Endodermal cell (in vitro differentiated cells): ENCODE data around the gene CALM3. TPM values are rescaled to one million over a fixed set of nuclear protein-coding genes. Genes with fewer than 3 reads are reported as not detected.

ENCODE experiments used
- DNase-seq: peaks from one replicate; pipeline ENCODE4 v3.0.0-alpha.2; 2017
- H3K27ac ChIP-seq: 2 replicates; pipeline ENCODE4 v1.5.1; 2013; ENCODE audit warnings: mild to moderate bottlenecking, low read depth, low read length, moderate library complexity
- H3K27me3 ChIP-seq: 2 replicates; pipeline ENCODE4 v1.6.1; 2013; ENCODE audit warnings: mild to moderate bottlenecking, low read length, moderate library complexity; ENCODE audit not compliant: insufficient read depth, control insufficient read depth, poor library complexity, severe bottlenecking
- H3K36me3 ChIP-seq: 2 replicates; pipeline ENCODE4 v1.7.0; 2013; ENCODE audit warnings: mild to moderate bottlenecking, low read length, moderate library complexity; ENCODE audit not compliant: control insufficient read depth, insufficient read depth
- H3K4me1 ChIP-seq: one replicate; pipeline ENCODE4 v1.7.0; 2013; ENCODE audit warnings: low read length; ENCODE audit not compliant: control insufficient read depth, insufficient read depth
- H3K4me3 ChIP-seq: 2 replicates; pipeline ENCODE4 v1.5.1; 2013; ENCODE audit warnings: mild to moderate bottlenecking, low read length, moderate library complexity
- H3K9ac ChIP-seq: 2 replicates; pipeline ENCODE4 v1.6.1; 2013; ENCODE audit warnings: mild to moderate bottlenecking, low read length, moderate library complexity; ENCODE audit not compliant: poor library complexity, severe bottlenecking; ENCODE audit errors: extremely low read depth
- H3K9me3 ChIP-seq: 2 replicates; pipeline ENCODE4 v1.6.1; 2013; ENCODE audit warnings: mild to moderate bottlenecking, low read length, moderate library complexity; ENCODE audit not compliant: control insufficient read depth
- H3K27ac Mint-ChIP-seq: 2 replicates; pipeline ENCODE4 v1.8.0; 2020; ENCODE audit warnings: mixed read lengths
- H3K27me3 Mint-ChIP-seq: 2 replicates; pipeline ENCODE4 v1.8.0; 2021; ENCODE audit warnings: mild to moderate bottlenecking, mixed read lengths; ENCODE audit not compliant: insufficient read depth
- H3K36me3 Mint-ChIP-seq: 2 replicates; pipeline ENCODE4 v1.8.0; 2020; ENCODE audit warnings: low read depth, mixed read lengths
- H3K4me1 Mint-ChIP-seq: 2 replicates; pipeline ENCODE4 v1.8.0; 2020; ENCODE audit warnings: mixed read lengths
- H3K4me3 Mint-ChIP-seq: 2 replicates; pipeline ENCODE4 v1.8.0; 2020; ENCODE audit warnings: mild to moderate bottlenecking, moderate library complexity, mixed read lengths
- H3K9me3 Mint-ChIP-seq: 2 replicates; pipeline ENCODE4 v1.8.0; 2020; ENCODE audit warnings: mild to moderate bottlenecking, mixed read lengths
- WGBS, 2 experiments: methylation state at CpG; one replicate each; pipeline versions ENCODE4 v1.1.5 to v1.1.7; 2013; ENCODE audit warnings: missing lambda C conversion rate in 2 of 2, mixed read lengths in 1 of 2; ENCODE audit not compliant: insufficient coverage in 1 of 2, insufficient read length in 1 of 2; 5-methylcytosine and 5-hydroxymethylcytosine counted together
- total RNA-seq, 2 donors: library from RNA; stranded (reverse); fragmentation: NEBNext Ultra II Directional in 1 of 2; extraction: Animal tissue kit (Norgen Biotek cat#: 25700) in 1 of 2; gene quantifications; 2 replicates in 1 of 2; 3 replicates in 1 of 2; pipeline ENCODE4 v1.2.1, GENCODE V29; 2021
- TF ChIP-seq, protein P1 (sequence below): fragments of 200-600 bp; sonication (generic); conservative IDR thresholded peaks from 2 replicates; pipeline ENCODE4 v1.5.0; 2021; ENCODE audit warnings: antibody characterized with exemption, mild to moderate bottlenecking

Gene CALM3
- total RNA-seq, 2 donors from 2014 or later: 564 to 573 TPM

DNA sequence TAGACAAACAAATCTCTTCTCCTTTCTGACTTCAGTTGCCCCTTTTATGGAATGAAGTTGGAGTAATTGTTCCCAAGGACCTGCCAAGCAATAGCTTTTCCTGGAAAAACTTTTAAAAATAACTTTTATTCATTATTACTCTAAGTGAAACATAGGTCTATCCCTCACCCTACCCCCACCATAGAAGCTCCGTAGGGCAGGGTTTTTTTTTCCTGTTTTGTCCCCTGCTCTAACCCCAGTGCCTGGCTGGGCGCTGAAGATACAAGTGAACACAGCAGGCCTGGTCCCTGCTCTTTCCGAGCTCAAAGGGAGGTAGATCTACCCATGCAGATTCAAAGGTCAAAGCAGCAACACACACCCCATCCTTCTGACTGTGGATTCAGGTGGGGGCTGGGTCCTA is 43.6 kb downstream of the CALM3 start:
- WGBS, 2 experiments: 41 to 49% methylated on average over 3 of the region's 3 CpGs
- H3K27ac Mint-ChIP-seq: no peak overlapping the region
- H3K9ac ChIP-seq: no peak overlapping the region
- no peaks in the 10 kb centered on the region for H3K36me3 ChIP-seq
- no peak overlapping the region for H3K4me3 Mint-ChIP-seq
- no peaks in the 10 kb centered on the region for H3K4me1 ChIP-seq
- H3K27ac ChIP-seq: no peak overlapping the region
- H3K4me1 Mint-ChIP-seq: no peaks in the 10 kb centered on the region
- no peak for DNase-seq
- H3K9me3 ChIP-seq: peaks cover 10% of the 10 kb centered on the region
- H3K27me3 Mint-ChIP-seq: peaks cover 88% of the 10 kb centered on the region
- H3K27me3 ChIP-seq: peaks cover 76% of the 10 kb centered on the region
- no peak overlapping the region for H3K4me3 ChIP-seq
- TF ChIP-seq, protein P1, sequence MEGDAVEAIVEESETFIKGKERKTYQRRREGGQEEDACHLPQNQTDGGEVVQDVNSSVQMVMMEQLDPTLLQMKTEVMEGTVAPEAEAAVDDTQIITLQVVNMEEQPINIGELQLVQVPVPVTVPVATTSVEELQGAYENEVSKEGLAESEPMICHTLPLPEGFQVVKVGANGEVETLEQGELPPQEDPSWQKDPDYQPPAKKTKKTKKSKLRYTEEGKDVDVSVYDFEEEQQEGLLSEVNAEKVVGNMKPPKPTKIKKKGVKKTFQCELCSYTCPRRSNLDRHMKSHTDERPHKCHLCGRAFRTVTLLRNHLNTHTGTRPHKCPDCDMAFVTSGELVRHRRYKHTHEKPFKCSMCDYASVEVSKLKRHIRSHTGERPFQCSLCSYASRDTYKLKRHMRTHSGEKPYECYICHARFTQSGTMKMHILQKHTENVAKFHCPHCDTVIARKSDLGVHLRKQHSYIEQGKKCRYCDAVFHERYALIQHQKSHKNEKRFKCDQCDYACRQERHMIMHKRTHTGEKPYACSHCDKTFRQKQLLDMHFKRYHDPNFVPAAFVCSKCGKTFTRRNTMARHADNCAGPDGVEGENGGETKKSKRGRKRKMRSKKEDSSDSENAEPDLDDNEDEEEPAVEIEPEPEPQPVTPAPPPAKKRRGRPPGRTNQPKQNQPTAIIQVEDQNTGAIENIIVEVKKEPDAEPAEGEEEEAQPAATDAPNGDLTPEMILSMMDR: no peak
- H3K36me3 Mint-ChIP-seq: peaks cover 5% of the 10 kb centered on the region
- peaks cover 22% of the 10 kb centered on the region for H3K9me3 Mint-ChIP-seq

DNA sequence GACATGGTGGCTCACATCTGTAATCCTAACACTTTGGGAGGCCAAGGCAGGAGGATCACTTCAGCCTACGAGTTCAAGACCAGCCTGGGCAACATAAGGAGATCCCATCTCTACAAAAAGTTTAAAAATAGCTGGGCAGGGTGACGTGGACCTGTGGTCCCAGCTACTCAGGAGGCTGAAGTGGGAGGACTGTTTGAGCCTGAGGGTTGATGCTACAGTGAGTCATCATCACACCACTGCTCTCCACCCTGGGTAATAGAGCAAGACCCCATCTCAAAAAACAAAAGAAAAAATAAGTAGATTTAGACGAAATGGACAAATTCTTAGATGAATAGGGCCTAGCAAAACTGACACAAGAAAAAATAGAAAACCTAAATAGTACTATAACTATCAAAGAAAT is 45.3 kb downstream of the CALM3 start:
- no peak overlapping the region for H3K9ac ChIP-seq
- H3K9me3 Mint-ChIP-seq: peaks cover 33% of the 10 kb centered on the region
- TF ChIP-seq, protein P1: no peak
- H3K27me3 Mint-ChIP-seq: peaks cover 88% of the 10 kb centered on the region
- no peak overlapping the region for H3K27ac Mint-ChIP-seq
- H3K9me3 ChIP-seq: peaks cover 10% of the 10 kb centered on the region
- 78 to 92% methylated on average over 2 to 3 of the region's 3 CpGs for WGBS, 2 experiments
- no peaks in the 10 kb centered on the region for H3K4me1 Mint-ChIP-seq
- no peak overlapping the region for H3K4me3 ChIP-seq
- no peak overlapping the region for H3K27ac ChIP-seq
- peaks cover 5% of the 10 kb centered on the region for H3K36me3 Mint-ChIP-seq
- DNase-seq: no peak
- no peaks in the 10 kb centered on the region for H3K4me1 ChIP-seq
- no peak overlapping the region for H3K4me3 Mint-ChIP-seq
- H3K27me3 ChIP-seq: peaks cover 70% of the 10 kb centered on the region
- no peaks in the 10 kb centered on the region for H3K36me3 ChIP-seq

DNA sequence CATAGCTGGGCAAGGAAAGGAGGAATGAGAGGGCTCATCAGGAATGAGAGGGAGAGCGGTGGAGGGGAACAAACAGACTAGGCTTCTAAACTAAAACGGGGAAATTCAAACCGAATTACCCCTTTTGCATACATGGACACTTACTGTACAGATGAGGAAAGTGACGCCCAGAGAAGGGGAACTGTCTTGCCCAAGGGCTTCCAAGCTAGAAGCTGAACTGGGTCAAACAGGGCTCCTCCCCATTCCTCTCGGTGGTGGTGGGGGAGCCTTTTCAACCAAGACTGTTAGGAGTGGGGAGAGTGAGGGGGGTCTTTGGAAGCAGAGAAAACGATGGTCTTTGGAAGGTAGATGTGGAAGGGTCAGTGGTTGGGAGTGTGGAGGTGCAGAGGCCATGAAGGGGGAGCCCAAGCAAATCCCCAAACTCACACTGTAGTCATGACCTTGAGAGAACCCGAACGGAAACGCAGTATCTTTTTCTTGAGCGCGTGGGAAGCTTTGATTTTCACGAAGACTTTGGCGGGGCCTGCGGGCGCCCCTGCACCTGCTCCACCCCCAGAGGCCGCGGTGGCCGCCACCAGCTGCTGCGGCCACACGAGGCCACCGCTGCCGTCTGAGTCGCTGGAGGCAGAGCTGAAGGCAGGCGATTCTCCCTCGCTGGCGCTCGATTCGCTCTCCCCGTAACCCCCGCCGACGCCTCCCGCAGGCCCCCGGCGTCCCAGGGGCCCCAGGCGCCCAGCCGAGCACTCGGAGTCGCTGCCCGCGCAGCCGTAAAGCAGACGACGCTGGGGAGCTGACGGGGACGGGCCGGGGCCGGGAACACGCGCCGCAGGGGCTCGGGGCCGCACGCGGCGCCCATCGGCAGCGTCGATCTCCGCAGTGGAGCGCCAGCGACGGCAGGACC is 47.2 kb downstream of the CALM3 start:
- DNase-seq: no peak
- Mint-ChIP-seq H3K4me3 (peak overlapping the region; percentile 19), H3K27ac (no peak overlapping the region), H3K27me3 (peaks cover 85% of the 10 kb centered on the region), H3K36me3 (peaks cover 5% of the 10 kb centered on the region), H3K9me3 (peaks cover 33% of the 10 kb centered on the region), H3K4me1 (no peaks in the 10 kb centered on the region)
- Histone ChIP-seq H3K4me1 (no peaks in the 10 kb centered on the region), H3K27ac (no peak overlapping the region), H3K9ac (no peak overlapping the region), H3K9me3 (peaks cover 10% of the 10 kb centered on the region), H3K4me3 (no peak overlapping the region), H3K36me3 (no peaks in the 10 kb centered on the region), H3K27me3 (peaks cover 63% of the 10 kb centered on the region)
- WGBS, 2 experiments: 29 to 34% methylated on average over 32 to 63 of the region's 63 CpGs
- TF ChIP-seq, protein P1: no peak
